Neural cell (in vitro differentiated cells): ENCODE measurements around the gene PMIS2. TPM values are rescaled to one million over a fixed set of nuclear protein-coding genes. Genes with fewer than 3 reads are reported as not detected.

ENCODE experiments used
- H2AFZ ChIP-seq: fragments of 200-600, 300-800 bp; sonication (generic), shearing (Covaris generic); 2 replicates; pipeline ENCODE4 v1.6.0; 2014; ENCODE audit warnings: low read depth, mild to moderate bottlenecking, antibody characterized with exemption, low read length, moderate library complexity
- H3F3A ChIP-seq: fragments of 200-600 bp; shearing (Covaris generic); 2 replicates; pipeline ENCODE4 v1.6.1; 2016; ENCODE audit warnings: mild to moderate bottlenecking, moderate library complexity, mixed read lengths, antibody characterized with exemption, low read length; ENCODE audit not compliant: insufficient read depth, poor library complexity, severe bottlenecking
- H3K27ac ChIP-seq: fragments of 200-600, 300-800 bp; sonication (generic), shearing (Covaris generic); 2 replicates; pipeline ENCODE4 v1.5.1; 2014; ENCODE audit warnings: mild to moderate bottlenecking, low read length, moderate library complexity
- H3K27me3 ChIP-seq: fragments of 300-800, 200-600 bp; sonication (generic), shearing (Covaris generic); 2 replicates; pipeline ENCODE4 v1.6.0; 2014; ENCODE audit warnings: mild to moderate bottlenecking, low read depth, low read length, moderate library complexity; ENCODE audit not compliant: insufficient read depth
- H3K36me3 ChIP-seq: fragments of 300-800, 200-600 bp; sonication (generic), shearing (Covaris generic); 2 replicates; pipeline ENCODE4 v1.5.1; 2014; ENCODE audit warnings: mild to moderate bottlenecking, antibody characterized with exemption, low read length, moderate library complexity; ENCODE audit not compliant: insufficient read depth
- H3K4me2 ChIP-seq: fragments of 300-800, 200-600 bp; sonication (generic), shearing (Covaris generic); 2 replicates; pipeline ENCODE4 v1.6.0; 2014; ENCODE audit warnings: mild to moderate bottlenecking, low read length
- H3K4me3 ChIP-seq: fragments of 300-800, 200-600 bp; sonication (generic), shearing (Covaris generic); 2 replicates; pipeline ENCODE4 v1.5.1; 2014; ENCODE audit warnings: mild to moderate bottlenecking, low read length, moderate library complexity
- H3K79me2 ChIP-seq: fragments of 200-600 bp; shearing (Covaris generic); replicated peaks from 2 replicates; pipeline ENCODE4 v1.6.0; 2014; ENCODE audit warnings: mild to moderate bottlenecking, low read length, moderate library complexity; ENCODE audit not compliant: insufficient read depth
- H3K9ac ChIP-seq: fragments of 300-800, 200-600 bp; sonication (generic), shearing (Covaris generic); 2 replicates; pipeline ENCODE4 v1.6.1; 2016; ENCODE audit warnings: mild to moderate bottlenecking, low read length, mixed read lengths
- H3K9me2 ChIP-seq: fragments of 200-600 bp; shearing (Covaris generic); 2 replicates; pipeline ENCODE4 v1.6.1; 2016; ENCODE audit warnings: mild to moderate bottlenecking, low read length, mixed read lengths; ENCODE audit not compliant: insufficient read depth
- H3K9me3 ChIP-seq: fragments of 200-600, 300-800 bp; sonication (generic), shearing (Covaris generic); 2 replicates; pipeline ENCODE4 v1.6.1; 2016; ENCODE audit warnings: mild to moderate bottlenecking, mixed run types, low read length, moderate library complexity, mixed read lengths
- H4K20me1 ChIP-seq: fragments of 200-600 bp; shearing (Covaris generic); 2 replicates; pipeline ENCODE4 v1.6.1; 2016; ENCODE audit warnings: mild to moderate bottlenecking, mixed run types; ENCODE audit not compliant: insufficient read depth
- CTCF ChIP-seq: fragments of 450-650 bp; IDR thresholded peaks from 2 replicates; pipeline ENCODE4 v1.5.1; 2014; ENCODE audit warnings: antibody characterized with exemption, mild to moderate bottlenecking, moderate library complexity; ENCODE audit not compliant: poor library complexity, severe bottlenecking
- EP300 ChIP-seq: fragments of 450-650 bp; conservative IDR thresholded peaks from 2 replicates; pipeline ENCODE4 v1.6.1; 2014; ENCODE audit warnings: antibody characterized with exemption, mild to moderate bottlenecking, moderate library complexity; ENCODE audit not compliant: poor library complexity, severe bottlenecking
- EZH2 ChIP-seq: fragments of 200-600, 300-800 bp; shearing (Covaris generic), sonication (generic); IDR thresholded peaks from 2 replicates; pipeline ENCODE4 v1.6.1; 2014; ENCODE audit warnings: antibody characterized with exemption, low read length, borderline replicate concordance, mild to moderate bottlenecking; ENCODE audit not compliant: insufficient read depth, poor library complexity, severe bottlenecking
- MXI1 ChIP-seq: fragments of 450-650 bp; conservative IDR thresholded peaks from 2 replicates; pipeline ENCODE4 v1.6.1; 2014; ENCODE audit warnings: antibody characterized with exemption, mild to moderate bottlenecking; ENCODE audit not compliant: poor library complexity, severe bottlenecking
- POLR2AphosphoS5 ChIP-seq: IDR thresholded peaks from 2 replicates; pipeline ENCODE4 v1.6.1; 2012
- RAD21 ChIP-seq: fragments of 450-650 bp; conservative IDR thresholded peaks from 2 replicates; pipeline ENCODE4 v1.6.1; 2014; ENCODE audit warnings: antibody characterized with exemption, mild to moderate bottlenecking, moderate library complexity
- SMC3 ChIP-seq: fragments of 450-650 bp; conservative IDR thresholded peaks from 2 replicates; pipeline ENCODE4 v1.6.1; 2014; ENCODE audit warnings: antibody characterized with exemption, mild to moderate bottlenecking, moderate library complexity; ENCODE audit not compliant: poor library complexity
- TAF1 ChIP-seq: IDR thresholded peaks from 2 replicates; pipeline ENCODE4 v1.6.1; 2012; ENCODE audit warnings: low read depth
- polyA plus RNA-seq: library from polyadenylated mRNA; depleted of rRNA; stranded (reverse); fragments of >200 nt; gene quantifications from 2 replicates; pipeline ENCODE4 v1.2.3, GENCODE V29; 2014
- TF ChIP-seq, protein P1 (sequence below): IDR thresholded peaks from 2 replicates; pipeline ENCODE4 v1.6.1; 2012; ENCODE audit warnings: borderline replicate concordance

PMIS2 gene
- polyA plus RNA-seq, 1 donor from 2014 or later: not detected

GRCh38 chr19:35619290-35619923 is 33.4 kb downstream of the PMIS2 start:
- H3K36me3 ChIP-seq: no peaks in the 10 kb centered on the region
- H2AFZ ChIP-seq: no peak overlapping the region
- no peak overlapping the region for H3K9ac ChIP-seq
- no peaks in the 10 kb centered on the region for H4K20me1 ChIP-seq
- no peak for TF ChIP-seq EP300
- TF ChIP-seq EZH2: no peak
- no peak for TF ChIP-seq MXI1
- no peak for TF ChIP-seq CTCF
- no peak for TF ChIP-seq RAD21
- TF ChIP-seq, protein P1, sequence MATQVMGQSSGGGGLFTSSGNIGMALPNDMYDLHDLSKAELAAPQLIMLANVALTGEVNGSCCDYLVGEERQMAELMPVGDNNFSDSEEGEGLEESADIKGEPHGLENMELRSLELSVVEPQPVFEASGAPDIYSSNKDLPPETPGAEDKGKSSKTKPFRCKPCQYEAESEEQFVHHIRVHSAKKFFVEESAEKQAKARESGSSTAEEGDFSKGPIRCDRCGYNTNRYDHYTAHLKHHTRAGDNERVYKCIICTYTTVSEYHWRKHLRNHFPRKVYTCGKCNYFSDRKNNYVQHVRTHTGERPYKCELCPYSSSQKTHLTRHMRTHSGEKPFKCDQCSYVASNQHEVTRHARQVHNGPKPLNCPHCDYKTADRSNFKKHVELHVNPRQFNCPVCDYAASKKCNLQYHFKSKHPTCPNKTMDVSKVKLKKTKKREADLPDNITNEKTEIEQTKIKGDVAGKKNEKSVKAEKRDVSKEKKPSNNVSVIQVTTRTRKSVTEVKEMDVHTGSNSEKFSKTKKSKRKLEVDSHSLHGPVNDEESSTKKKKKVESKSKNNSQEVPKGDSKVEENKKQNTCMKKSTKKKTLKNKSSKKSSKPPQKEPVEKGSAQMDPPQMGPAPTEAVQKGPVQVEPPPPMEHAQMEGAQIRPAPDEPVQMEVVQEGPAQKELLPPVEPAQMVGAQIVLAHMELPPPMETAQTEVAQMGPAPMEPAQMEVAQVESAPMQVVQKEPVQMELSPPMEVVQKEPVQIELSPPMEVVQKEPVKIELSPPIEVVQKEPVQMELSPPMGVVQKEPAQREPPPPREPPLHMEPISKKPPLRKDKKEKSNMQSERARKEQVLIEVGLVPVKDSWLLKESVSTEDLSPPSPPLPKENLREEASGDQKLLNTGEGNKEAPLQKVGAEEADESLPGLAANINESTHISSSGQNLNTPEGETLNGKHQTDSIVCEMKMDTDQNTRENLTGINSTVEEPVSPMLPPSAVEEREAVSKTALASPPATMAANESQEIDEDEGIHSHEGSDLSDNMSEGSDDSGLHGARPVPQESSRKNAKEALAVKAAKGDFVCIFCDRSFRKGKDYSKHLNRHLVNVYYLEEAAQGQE: no peak
- no peak for TF ChIP-seq SMC3
- TF ChIP-seq POLR2AphosphoS5: no peak
- TF ChIP-seq TAF1: no peak
- no peaks in the 10 kb centered on the region for H3K27me3 ChIP-seq
- H3K27ac ChIP-seq: no peak overlapping the region
- H3F3A ChIP-seq: no peaks in the 10 kb centered on the region
- no peaks in the 10 kb centered on the region for H3K9me3 ChIP-seq
- no peak overlapping the region for H3K4me2 ChIP-seq
- no peak overlapping the region for H3K4me3 ChIP-seq
- no peaks in the 10 kb centered on the region for H3K9me2 ChIP-seq
- no peaks in the 10 kb centered on the region for H3K79me2 ChIP-seq

DNA sequence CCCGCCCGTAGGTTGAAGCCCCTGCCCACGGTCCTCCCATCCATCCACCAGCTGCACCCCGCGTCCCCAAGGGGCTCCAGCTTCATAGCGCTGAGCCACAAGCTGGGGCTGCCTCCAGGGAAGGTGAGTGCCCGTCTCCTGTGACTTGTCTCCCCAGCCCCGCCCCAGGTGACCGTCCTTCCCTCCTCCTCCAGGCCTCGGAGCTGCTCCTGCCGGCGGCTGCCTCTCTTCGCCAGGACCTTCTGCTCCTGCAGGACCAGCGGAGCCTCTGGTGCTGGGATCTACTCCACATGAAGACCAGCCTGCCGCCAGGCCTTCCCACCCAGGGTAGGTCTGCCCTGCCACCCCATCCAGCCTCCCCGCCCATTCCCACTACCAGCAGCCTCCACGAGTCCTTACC is 34.0 kb downstream of the PMIS2 start:
- no peaks in the 10 kb centered on the region for H4K20me1 ChIP-seq
- H2AFZ ChIP-seq: no peak overlapping the region
- H3K79me2 ChIP-seq: no peaks in the 10 kb centered on the region
- H3K4me3 ChIP-seq: no peak overlapping the region
- no peak overlapping the region for H3K4me2 ChIP-seq
- no peaks in the 10 kb centered on the region for H3K9me3 ChIP-seq
- no peaks in the 10 kb centered on the region for H3K36me3 ChIP-seq
- no peak overlapping the region for H3K27ac ChIP-seq
- H3F3A ChIP-seq: no peaks in the 10 kb centered on the region
- no peaks in the 10 kb centered on the region for H3K9me2 ChIP-seq
- H3K9ac ChIP-seq: no peak overlapping the region
- H3K27me3 ChIP-seq: no peaks in the 10 kb centered on the region
- TF ChIP-seq CTCF (no peak), MXI1 (no peak), RAD21 (no peak), TAF1 (no peak), SMC3 (no peak), EP300 (no peak), EZH2 (no peak), POLR2AphosphoS5 (no peak)
- TF ChIP-seq, protein P1: no peak
